ES-I3 (cell line): ENCODE data around the gene RANBP1.
A peak's percentile ranks its signal among the peaks of the same experiment; 100 is the strongest.

ENCODE experiments used
- H3K36me3 ChIP-seq: 2 replicates; pipeline ENCODE4 v1.6.1; 2013; ENCODE audit warnings: mild to moderate bottlenecking, low read length, control low read depth, moderate library complexity; ENCODE audit not compliant: insufficient read depth
- H3K4me1 ChIP-seq: 2 replicates; pipeline ENCODE4 v1.6.1; 2013; ENCODE audit warnings: mild to moderate bottlenecking, control low read depth, low read length; ENCODE audit not compliant: insufficient read depth
- H3K9ac ChIP-seq: 2 replicates; pipeline ENCODE4 v1.6.1; 2013; ENCODE audit warnings: low read depth, mild to moderate bottlenecking, low read length, moderate library complexity
- H3K9me3 ChIP-seq: 2 replicates; pipeline ENCODE4 v1.6.1; 2013; ENCODE audit warnings: mild to moderate bottlenecking, low read length, moderate library complexity; ENCODE audit not compliant: control insufficient read depth, insufficient read depth

RANBP1 gene

GRCh38 chr22:20109411-20110358, 6.2 kb upstream of the RANBP1 start:
- Histone ChIP-seq H3K9me3 (no peaks in the 10 kb centered on the region), H3K36me3 (peaks cover 26% of the 10 kb centered on the region), H3K9ac (no peak overlapping the region), H3K4me1 (no peaks in the 10 kb centered on the region)

GRCh38 chr22:20110359-20110985, 5.4 kb upstream of the RANBP1 start:
- peaks cover 19% of the 10 kb centered on the region for H3K36me3 ChIP-seq
- no peaks in the 10 kb centered on the region for H3K9me3 ChIP-seq
- H3K4me1 ChIP-seq, result no peaks in the 10 kb centered on the region
- H3K9ac ChIP-seq, result no peak overlapping the region

GRCh38 chr22:20111045-20111688, 4.7 kb upstream of the RANBP1 start:
- no peaks in the 10 kb centered on the region for H3K9me3 ChIP-seq
- no peaks in the 10 kb centered on the region for H3K4me1 ChIP-seq
- peaks cover 14% of the 10 kb centered on the region for H3K36me3 ChIP-seq
- H3K9ac ChIP-seq, result no peak overlapping the region

- Histone ChIP-seq H3K4me1 (no peaks in the 10 kb centered on the region), H3K9me3 (no peaks in the 10 kb centered on the region), H3K36me3 (peaks cover 14% of the 10 kb centered on the region), H3K9ac (no peak overlapping the region)
Observed at GRCh38 chr22:20111689-20112622, 3.9 kb upstream of the RANBP1 start.

- no peaks in the 10 kb centered on the region for H3K9me3 ChIP-seq
- peaks cover 12% of the 10 kb centered on the region for H3K36me3 ChIP-seq
- H3K9ac ChIP-seq, result no peak overlapping the region
- no peaks in the 10 kb centered on the region for H3K4me1 ChIP-seq
Observed at GRCh38 chr22:20112623-20113511, 3.0 kb upstream of the RANBP1 start.

- Histone ChIP-seq H3K4me1 (peaks cover 2% of the 10 kb centered on the region), H3K9me3 (no peaks in the 10 kb centered on the region), H3K36me3 (peaks cover 10% of the 10 kb centered on the region), H3K9ac (no peak overlapping the region)
Observed at GRCh38 chr22:20113551-20114310, 2.2 kb upstream of the RANBP1 start.

- Histone ChIP-seq H3K36me3 (peaks cover 14% of the 10 kb centered on the region), H3K9me3 (no peaks in the 10 kb centered on the region), H3K4me1 (peaks cover 7% of the 10 kb centered on the region), H3K9ac (no peak overlapping the region)
Observed at GRCh38 chr22:20114506-20115475, 1.1 kb upstream of the RANBP1 start.

- no peaks in the 10 kb centered on the region for H3K9me3 ChIP-seq
- H3K36me3 ChIP-seq, result peaks cover 14% of the 10 kb centered on the region
- peaks cover 7% of the 10 kb centered on the region for H3K4me1 ChIP-seq
Observed at GRCh38 chr22:20116376-20116950, 559 bp downstream of the RANBP1 start.

GRCh38 chr22:20116951-20117632, 1.2 kb downstream of the RANBP1 start, which contains the start of gene TRMT2A:
TSS of gene TRMT2A (minus strand) at chr22:20117226. CDS start at chr22:20116906, 320 bp downstream.
- Histone ChIP-seq H3K4me1 (peaks cover 7% of the 10 kb centered on the region), H3K9me3 (no peaks in the 10 kb centered on the region), H3K9ac (peak within 1 kb of the TSS; percentile 94), H3K36me3 (peaks cover 20% of the 10 kb centered on the region)

More at GRCh38 chr22:20116376-20116950, 559 bp downstream of the RANBP1 start:
- peak overlapping the region; percentile 94 for H3K9ac ChIP-seq

GRCh38 chr22:20117633-20118299, 1.9 kb downstream of the RANBP1 start:
- Histone ChIP-seq H3K9ac (peak overlapping the region; percentile 94), H3K36me3 (peaks cover 20% of the 10 kb centered on the region), H3K4me1 (peaks cover 7% of the 10 kb centered on the region), H3K9me3 (no peaks in the 10 kb centered on the region)
